ENCODE results near the gene MRPS14. TPM values are rescaled to one million over a fixed set of nuclear protein-coding genes. Genes with fewer than 3 reads are reported as not detected.

The MRPS14 gene
- total RNA-seq, 2 experiments from 2014 or later, result 35.5 to 49.6 TPM

- no TSS peak for BruUV-seq (replicated peaks)
- no peak for DNase-seq (ENCODE audit: low spot score)
- TF ChIP-seq EZH2phosphoT487 (IDR thresholded peaks at IDR 0.05; ENCODE audit: borderline replicate concordance, low read depth, low read length), result no peak
- TF ChIP-seq, protein P1, sequence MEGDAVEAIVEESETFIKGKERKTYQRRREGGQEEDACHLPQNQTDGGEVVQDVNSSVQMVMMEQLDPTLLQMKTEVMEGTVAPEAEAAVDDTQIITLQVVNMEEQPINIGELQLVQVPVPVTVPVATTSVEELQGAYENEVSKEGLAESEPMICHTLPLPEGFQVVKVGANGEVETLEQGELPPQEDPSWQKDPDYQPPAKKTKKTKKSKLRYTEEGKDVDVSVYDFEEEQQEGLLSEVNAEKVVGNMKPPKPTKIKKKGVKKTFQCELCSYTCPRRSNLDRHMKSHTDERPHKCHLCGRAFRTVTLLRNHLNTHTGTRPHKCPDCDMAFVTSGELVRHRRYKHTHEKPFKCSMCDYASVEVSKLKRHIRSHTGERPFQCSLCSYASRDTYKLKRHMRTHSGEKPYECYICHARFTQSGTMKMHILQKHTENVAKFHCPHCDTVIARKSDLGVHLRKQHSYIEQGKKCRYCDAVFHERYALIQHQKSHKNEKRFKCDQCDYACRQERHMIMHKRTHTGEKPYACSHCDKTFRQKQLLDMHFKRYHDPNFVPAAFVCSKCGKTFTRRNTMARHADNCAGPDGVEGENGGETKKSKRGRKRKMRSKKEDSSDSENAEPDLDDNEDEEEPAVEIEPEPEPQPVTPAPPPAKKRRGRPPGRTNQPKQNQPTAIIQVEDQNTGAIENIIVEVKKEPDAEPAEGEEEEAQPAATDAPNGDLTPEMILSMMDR (conservative IDR thresholded peaks at IDR 0.05; ENCODE audit: low read length), result no peak
- Histone ChIP-seq H3K79me2 (ENCODE audit: insufficient read depth, low read depth, low read length) (peaks cover 68% of the 10 kb centered on the region), H2AFZ (ENCODE audit: low read length) (no peak overlapping the region), H4K20me1 (ENCODE audit: insufficient read depth, low read length) (peaks cover 48% of the 10 kb centered on the region), H3K4me3 (ENCODE audit: low read depth, low read length, poor library complexity, severe bottlenecking) (no peak overlapping the region), H3K9me3 (ENCODE audit: low read length) (no peaks in the 10 kb centered on the region), H3K27ac (ENCODE audit: low read depth, low read length, poor library complexity, severe bottlenecking) (no peak overlapping the region), H3K4me1 (ENCODE audit: insufficient read depth, low read length, poor library complexity, severe bottlenecking) (no peaks in the 10 kb centered on the region), H3K4me2 (ENCODE audit: low read length) (no peak overlapping the region), H3K36me3 (ENCODE audit: insufficient read depth, low read length) (peaks cover 100% of the 10 kb centered on the region), H3K9me2 (ENCODE audit: insufficient read depth, low read length) (no peaks in the 10 kb centered on the region)
- CTCF ChIA-PET (ENCODE audit: unreplicated experiment), result no interaction called here
- POLR2A ChIA-PET, result interaction anchor here (1.2 kb wide), 1 partner anchor 14 kb away, joined by 3 read pairs; the partner anchor contains the start of gene MRPS14
- intact Hi-C loops (cut with micrococcal nuclease; ENCODE audit: unreplicated experiment), result no loop called here
Observed at GRCh38 chr1:175009532-175009931, 13.7 kb downstream of the MRPS14 start.

- H4K20me1 ChIP-seq (ENCODE audit: insufficient read depth, low read length), result peaks cover 70% of the 10 kb centered on the region
- POLR2A ChIA-PET, result interaction anchor here (0.6 to 5.6 kb wide), 4 partner anchors 16 to 1174 kb away, joined by 3 to 27 read pairs (median 4); partner anchors contain the start of gene MRPS14
- no peak overlapping the region for H3K4me2 ChIP-seq (ENCODE audit: low read length)
- H2AFZ ChIP-seq (ENCODE audit: low read length), result no peak overlapping the region
- H3K36me3 ChIP-seq (ENCODE audit: insufficient read depth, low read length), result peaks cover 89% of the 10 kb centered on the region
- CTCF ChIA-PET (ENCODE audit: unreplicated experiment), result no interaction called here
- DNase-seq (ENCODE audit: low spot score), result no peak
- intact Hi-C loops (cut with micrococcal nuclease; ENCODE audit: unreplicated experiment), result no loop called here
- no peak overlapping the region for H3K27ac ChIP-seq (ENCODE audit: low read depth, low read length, poor library complexity, severe bottlenecking)
- H3K4me3 ChIP-seq (ENCODE audit: low read depth, low read length, poor library complexity, severe bottlenecking), result no peak overlapping the region
- H3K9me3 ChIP-seq (ENCODE audit: low read length), result no peaks in the 10 kb centered on the region
- BruUV-seq (replicated peaks), result no TSS peak
- H3K4me1 ChIP-seq (ENCODE audit: insufficient read depth, low read length, poor library complexity, severe bottlenecking), result peaks cover 32% of the 10 kb centered on the region
- peaks cover 97% of the 10 kb centered on the region for H3K79me2 ChIP-seq (ENCODE audit: insufficient read depth, low read depth, low read length)
- no peaks in the 10 kb centered on the region for H3K9me2 ChIP-seq (ENCODE audit: insufficient read depth, low read length)
- TF ChIP-seq, protein P1 (conservative IDR thresholded peaks at IDR 0.05; ENCODE audit: low read length), result no peak
- no peak for TF ChIP-seq EZH2phosphoT487 (IDR thresholded peaks at IDR 0.05; ENCODE audit: borderline replicate concordance, low read depth, low read length)
Observed at GRCh38 chr1:175005085-175005783, 18.0 kb downstream of the MRPS14 start.

GRCh38 chr1:175003521-175003920 is 19.7 kb downstream of the MRPS14 start:
- Histone ChIP-seq H3K9me2 (ENCODE audit: insufficient read depth, low read length) (no peaks in the 10 kb centered on the region), H3K4me3 (ENCODE audit: low read depth, low read length, poor library complexity, severe bottlenecking) (peak overlapping the region; percentile 95), H2AFZ (ENCODE audit: low read length) (no peak overlapping the region), H4K20me1 (ENCODE audit: insufficient read depth, low read length) (peaks cover 66% of the 10 kb centered on the region), H3K4me2 (ENCODE audit: low read length) (peak overlapping the region; percentile 85), H3K36me3 (ENCODE audit: insufficient read depth, low read length) (peaks cover 72% of the 10 kb centered on the region), H3K27ac (ENCODE audit: low read depth, low read length, poor library complexity, severe bottlenecking) (no peak overlapping the region), H3K4me1 (ENCODE audit: insufficient read depth, low read length, poor library complexity, severe bottlenecking) (peaks cover 32% of the 10 kb centered on the region), H3K9me3 (ENCODE audit: low read length) (no peaks in the 10 kb centered on the region), H3K79me2 (ENCODE audit: insufficient read depth, low read depth, low read length) (peaks cover 87% of the 10 kb centered on the region)
- BruUV-seq (replicated peaks), result no TSS peak
- DNase-seq (ENCODE audit: low spot score), result no peak
- ChIA-PET POLR2A (interaction anchor here (0.6 to 5.6 kb wide), 7 partner anchors 9 to 208 kb away, joined by 3 to 27 read pairs (median 4); partner anchors contain the start of gene MRPS14), CTCF (ENCODE audit: unreplicated experiment) (no interaction called here)
- TF ChIP-seq, protein P1 (conservative IDR thresholded peaks at IDR 0.05; ENCODE audit: low read length), result no peak
- TF ChIP-seq EZH2phosphoT487 (IDR thresholded peaks at IDR 0.05; ENCODE audit: borderline replicate concordance, low read depth, low read length), result no peak
- intact Hi-C loops (cut with micrococcal nuclease; ENCODE audit: unreplicated experiment), result loop anchor here (5.0 kb wide), 2 partner anchors 731 to 1136 kb away; partner anchors contain the start of genes GAS5 and ZBTB37

Measured in OCI-LY7 (cell line).